GM18867 (cell line): ENCODE results near the gene PDZD7.

Experiments
- ATAC-seq: cut with Tn5 transposase; IDR thresholded peaks from one replicate; pipeline ENCODE4 v1.9.1; 2021; ENCODE audit warnings: mild to moderate bottlenecking, moderate library complexity; ENCODE audit not compliant: unreplicated experiment

The PDZD7 gene

GRCh38 chr10:101061624-101062231 lies 30.8 kb upstream of the PDZD7 start, which contains the start of gene KAZALD1:
Gene KAZALD1 (plus strand): TSS chr10:101061989. CDS start chr10:101062593, 604 bp downstream.
- no peak for ATAC-seq

GRCh38 chr10:101060951-101061623 lies 30.2 kb upstream of the PDZD7 start:
- ATAC-seq: peak; percentile 59

GRCh38 chr10:101060036-101060950 lies 29.4 kb upstream of the PDZD7 start:
- ATAC-seq: peak; percentile 34

GRCh38 chr10:101056365-101057151 lies 25.6 kb upstream of the PDZD7 start:
- ATAC-seq: no peak

GRCh38 chr10:101055411-101055810 lies 24.5 kb upstream of the PDZD7 start:
- no peak for ATAC-seq

GRCh38 chr10:101054876-101055275 lies 23.9 kb upstream of the PDZD7 start:
- no peak for ATAC-seq

GRCh38 chr10:101054351-101054750 lies 23.4 kb upstream of the PDZD7 start:
- ATAC-seq: no peak

GRCh38 chr10:101053516-101053915 lies 22.6 kb upstream of the PDZD7 start:
- no peak for ATAC-seq

GRCh38 chr10:101052285-101052684 lies 21.4 kb upstream of the PDZD7 start:
- no peak for ATAC-seq

- ATAC-seq: peak; percentile 70
Measured at GRCh38 chr10:101050208-101051069, 19.5 kb upstream of the PDZD7 start.

GRCh38 chr10:101047961-101048892 lies 17.3 kb upstream of the PDZD7 start:
- no peak for ATAC-seq

- no peak for ATAC-seq
Measured at GRCh38 chr10:101047268-101047667, 16.3 kb upstream of the PDZD7 start.

- ATAC-seq: no peak
Measured at GRCh38 chr10:101046332-101047238, 15.7 kb upstream of the PDZD7 start.

- ATAC-seq: no peak
Measured at GRCh38 chr10:101044117-101044516, 13.2 kb upstream of the PDZD7 start.

- ATAC-seq: no peak
Measured at GRCh38 chr10:101043363-101043707, 12.4 kb upstream of the PDZD7 start.

- peak; percentile 93 for ATAC-seq
Measured at GRCh38 chr10:101042667-101043362, 11.9 kb upstream of the PDZD7 start.

- no peak for ATAC-seq
Measured at GRCh38 chr10:101042118-101042517, 11.2 kb upstream of the PDZD7 start.
